SJCRH30 (cell line): ENCODE measurements around the gene TMEM198. TPM values are rescaled to one million over a fixed set of nuclear protein-coding genes. Genes with fewer than 3 reads are reported as not detected.

Source experiments
- DNase-seq, 2 experiments: peaks; one replicate each; pipeline ENCODE4 v3.0.0-alpha.2; 2015 to 2020
- H3K27ac ChIP-seq: fragments of 250-450 bp; sonication (Bioruptor Pico); 2 replicates; pipeline ENCODE4 v1.5.1; 2020; ENCODE audit warnings: mild to moderate bottlenecking, moderate library complexity
- H3K27me3 ChIP-seq: fragments of 250-450 bp; sonication (Bioruptor Pico); 2 replicates; pipeline ENCODE4 v1.5.1; 2020; ENCODE audit warnings: mild to moderate bottlenecking, moderate library complexity
- H3K36me3 ChIP-seq: fragments of 250-450 bp; sonication (Bioruptor Pico); 2 replicates; pipeline ENCODE4 v1.5.1; 2020; ENCODE audit warnings: mild to moderate bottlenecking, moderate library complexity
- H3K4me1 ChIP-seq: fragments of 250-450 bp; sonication (Bioruptor Pico); 2 replicates; pipeline ENCODE4 v1.5.1; 2020; ENCODE audit warnings: mild to moderate bottlenecking, moderate library complexity
- H3K4me3 ChIP-seq: fragments of 250-450 bp; sonication (Bioruptor Pico); 2 replicates; pipeline ENCODE4 v1.5.1; 2020; ENCODE audit warnings: mild to moderate bottlenecking, moderate library complexity
- H3K9me3 ChIP-seq: fragments of 250-450 bp; sonication (Bioruptor Pico); replicated peaks from 2 replicates; pipeline ENCODE4 v1.5.1; 2020; ENCODE audit warnings: mild to moderate bottlenecking, moderate library complexity
- total RNA-seq: library from RNA; depleted of rRNA; stranded (reverse); fragments of >200 nt; shearing (Covaris generic); gene quantifications from 2 replicates; pipeline ENCODE4 v1.2.3, GENCODE V29; 2014; rRNA removed

TMEM198 gene
- total RNA-seq: 8.1 and 8.2 TPM in 2 replicates

- H3K27ac ChIP-seq: peak within 1 kb of the TSS; percentile 60
- peak within 1 kb of the TSS; percentile 73 for H3K4me3 ChIP-seq
- no peaks in the 10 kb centered on the region for H3K9me3 ChIP-seq
- DNase-seq: peak; percentile 99 to 100
- peaks cover 6% of the 10 kb centered on the region; the same call in 1 of the 2 replicates for H3K36me3 ChIP-seq
- no peaks in the 10 kb centered on the region for H3K27me3 ChIP-seq
- H3K4me1 ChIP-seq: no peaks in the 10 kb centered on the region; the same call in 1 of the 2 replicates
Observed at GRCh38 chr2:219543596-219544358, at the start of gene TMEM198, which contains the start of gene CHPF. TMEM198 (plus strand) TSS chr2:219544028; CDS start chr2:219544728, 700 bp downstream. CHPF (minus strand) TSS chr2:219543809; CDS start chr2:219543538, 271 bp downstream.

- Histone ChIP-seq H3K27ac (no peak overlapping the region), H3K27me3 (no peaks in the 10 kb centered on the region), H3K4me1 (peaks cover 9% of the 10 kb centered on the region), H3K4me3 (no peak overlapping the region), H3K36me3 (no peaks in the 10 kb centered on the region), H3K9me3 (no peaks in the 10 kb centered on the region)
- no peak for DNase-seq
Observed at GRCh38 chr2:219494952-219495530, 48.8 kb upstream of the TMEM198 start.

- DNase-seq: peak; percentile 81 to 90
Observed at GRCh38 chr2:219495531-219496122, 48.2 kb upstream of the TMEM198 start.

GRCh38 chr2:219496247-219496824 lies 47.5 kb upstream of the TMEM198 start:
- Histone ChIP-seq H3K4me1 (peaks cover 14% of the 10 kb centered on the region), H3K27me3 (no peaks in the 10 kb centered on the region), H3K36me3 (no peaks in the 10 kb centered on the region), H3K4me3 (no peak overlapping the region), H3K9me3 (no peaks in the 10 kb centered on the region), H3K27ac (no peak overlapping the region)
- DNase-seq: no peak

More at GRCh38 chr2:219495531-219496122, 48.2 kb upstream of the TMEM198 start:
- H3K9me3 ChIP-seq: no peaks in the 10 kb centered on the region
- no peak overlapping the region for H3K4me3 ChIP-seq
- H3K36me3 ChIP-seq: no peaks in the 10 kb centered on the region
- H3K27me3 ChIP-seq: no peaks in the 10 kb centered on the region
- H3K27ac ChIP-seq: no peak overlapping the region
- peaks cover 14% of the 10 kb centered on the region for H3K4me1 ChIP-seq

GRCh38 chr2:219496825-219497494 lies 46.9 kb upstream of the TMEM198 start:
- no peak for DNase-seq
- Histone ChIP-seq H3K9me3 (no peaks in the 10 kb centered on the region), H3K27ac (no peak overlapping the region), H3K4me1 (peaks cover 14% of the 10 kb centered on the region), H3K4me3 (no peak overlapping the region), H3K27me3 (no peaks in the 10 kb centered on the region), H3K36me3 (no peaks in the 10 kb centered on the region)

- Histone ChIP-seq H3K27me3 (no peaks in the 10 kb centered on the region), H3K4me1 (peaks cover 14% of the 10 kb centered on the region), H3K9me3 (no peaks in the 10 kb centered on the region), H3K27ac (peak overlapping the region; percentile 9), H3K4me3 (peak overlapping the region; percentile 60), H3K36me3 (no peaks in the 10 kb centered on the region)
- DNase-seq: peak; percentile 34 to 41
Observed at GRCh38 chr2:219497495-219498279, 46.1 kb upstream of the TMEM198 start.

- H3K4me3 ChIP-seq: peak within 1 kb of the TSS; percentile 60
- H3K4me1 ChIP-seq: peaks cover 14% of the 10 kb centered on the region
- H3K36me3 ChIP-seq: no peaks in the 10 kb centered on the region
- peak; percentile 98 to 99 for DNase-seq
- H3K27me3 ChIP-seq: no peaks in the 10 kb centered on the region
- no peaks in the 10 kb centered on the region for H3K9me3 ChIP-seq
- H3K27ac ChIP-seq: peak within 1 kb of the TSS; percentile 35
Observed at GRCh38 chr2:219498280-219499057, 45.4 kb upstream of the TMEM198 start, which contains the start of gene GMPPA. GMPPA (plus strand) TSS chr2:219498891; CDS start chr2:219499976, 1,085 bp downstream.

- H3K36me3 ChIP-seq: no peaks in the 10 kb centered on the region
- H3K4me3 ChIP-seq: peak overlapping the region; percentile 60
- peak overlapping the region; percentile 35; the same call in 1 of the 2 replicates for H3K27ac ChIP-seq
- H3K9me3 ChIP-seq: no peaks in the 10 kb centered on the region
- no peaks in the 10 kb centered on the region for H3K27me3 ChIP-seq
- DNase-seq: no peak
- peaks cover 14% of the 10 kb centered on the region for H3K4me1 ChIP-seq
Observed at GRCh38 chr2:219499058-219499307, 44.8 kb upstream of the TMEM198 start.

- no peaks in the 10 kb centered on the region for H3K27me3 ChIP-seq
- no peak for DNase-seq
- H3K9me3 ChIP-seq: no peaks in the 10 kb centered on the region
- H3K4me1 ChIP-seq: peaks cover 14% of the 10 kb centered on the region
- no peak overlapping the region; the same call in 1 of the 2 replicates for H3K4me3 ChIP-seq
- no peak overlapping the region for H3K27ac ChIP-seq
- H3K36me3 ChIP-seq: no peaks in the 10 kb centered on the region; the same call in 1 of the 2 replicates
Observed at GRCh38 chr2:219499555-219499954, 44.3 kb upstream of the TMEM198 start.

- no peaks in the 10 kb centered on the region; the same call in 1 of the 2 replicates for H3K36me3 ChIP-seq
- no peaks in the 10 kb centered on the region for H3K9me3 ChIP-seq
- H3K27me3 ChIP-seq: no peaks in the 10 kb centered on the region
- DNase-seq: peak; percentile 45 to 65
- no peak overlapping the region for H3K27ac ChIP-seq
- peaks cover 14% of the 10 kb centered on the region for H3K4me1 ChIP-seq
- no peak overlapping the region for H3K4me3 ChIP-seq
Observed at GRCh38 chr2:219500135-219500534, 43.7 kb upstream of the TMEM198 start.

GRCh38 chr2:219501849-219502248 lies 42.0 kb upstream of the TMEM198 start:
- Histone ChIP-seq H3K9me3 (no peaks in the 10 kb centered on the region), H3K4me3 (no peak overlapping the region), H3K27me3 (no peaks in the 10 kb centered on the region), H3K4me1 (peaks cover 8% of the 10 kb centered on the region; the same call in 1 of the 2 replicates), H3K27ac (no peak overlapping the region), H3K36me3 (no peaks in the 10 kb centered on the region; the same call in 1 of the 2 replicates)
- DNase-seq: no peak

- no peak for DNase-seq
- H3K36me3 ChIP-seq: no peaks in the 10 kb centered on the region; the same call in 1 of the 2 replicates
- no peak overlapping the region for H3K4me3 ChIP-seq
- no peak overlapping the region for H3K27ac ChIP-seq
- H3K4me1 ChIP-seq: peaks cover 11% of the 10 kb centered on the region; the same call in 1 of the 2 replicates
- no peaks in the 10 kb centered on the region for H3K27me3 ChIP-seq
- H3K9me3 ChIP-seq: no peaks in the 10 kb centered on the region
Observed at GRCh38 chr2:219502618-219503017, 41.2 kb upstream of the TMEM198 start.

GRCh38 chr2:219505585-219505984 lies 38.2 kb upstream of the TMEM198 start:
- Histone ChIP-seq H3K36me3 (no peaks in the 10 kb centered on the region; the same call in 1 of the 2 replicates), H3K27ac (no peak overlapping the region), H3K4me1 (peaks cover 21% of the 10 kb centered on the region), H3K4me3 (no peak overlapping the region), H3K27me3 (no peaks in the 10 kb centered on the region), H3K9me3 (no peaks in the 10 kb centered on the region)
- DNase-seq: no peak
